K562 (cell line): Measurements from ENCODE around the gene NPHP1. TPM values are rescaled to one million over a fixed set of nuclear protein-coding genes. Genes with fewer than 3 reads are reported as not detected.

Experiments
- DEAF1 ChIP-seq: fragments of 450-650 bp; formaldehyde crosslinking; IDR thresholded peaks from 2 replicates; pipeline ENCODE4 v1.4.0; 2020; ENCODE audit warnings: mild to moderate bottlenecking, moderate library complexity
- HINFP ChIP-seq: fragments of 450-650 bp; conservative IDR thresholded peaks from 2 replicates; pipeline ENCODE4 v1.6.1; 2016; ENCODE audit warnings: missing genetic modification characterization, low read depth, mild to moderate bottlenecking, control low read depth, missing compliant biosample characterization
- NONO ChIP-seq, 2 experiments: fragments of 200-400 bp in 1 of 2; fragments of 450-650 bp in 1 of 2; formaldehyde crosslinking in 1 of 2; IDR thresholded peaks; 2 replicates each; pipeline ENCODE4 v1.6.1; 2017; ENCODE audit warnings: low read depth in 2 of 2, mild to moderate bottlenecking in 2 of 2, moderate library complexity in 2 of 2, low read length in 1 of 2
- SRSF9 ChIP-seq: fragments of 200-400 bp; formaldehyde crosslinking; IDR thresholded peaks from 2 replicates; pipeline ENCODE4 v1.6.1; 2017; ENCODE audit warnings: low read depth, low read length, borderline replicate concordance
- TAL1 ChIP-seq: fragments of 450-650 bp; IDR thresholded peaks from 2 replicates; pipeline ENCODE4 v1.6.1; 2016; ENCODE audit warnings: mild to moderate bottlenecking
- YY1 ChIP-seq, 3 experiments: IDR thresholded peaks; 2 replicates each; pipeline ENCODE4 v1.6.1; 2011; ENCODE audit warnings: low read length in 2 of 3, mild to moderate bottlenecking in 2 of 3, moderate library complexity in 2 of 3, borderline replicate concordance in 1 of 3, control low read depth in 1 of 3, low read depth in 1 of 3; ENCODE audit not compliant: insufficient read depth in 3 of 3, insufficient replicate concordance in 2 of 3, control insufficient read depth in 1 of 3, insufficient read length in 1 of 3; ENCODE audit errors: extremely low read depth in 1 of 3
- ZFP1 ChIP-seq: fragments of 450-650 bp; formaldehyde crosslinking; IDR thresholded peaks from 2 replicates; pipeline ENCODE4 v1.4.0; 2020; ENCODE audit warnings: mild to moderate bottlenecking, mixed read lengths
- ZKSCAN8 ChIP-seq: fragments of 200-800 bp; sonication (Bioruptor generic); IDR thresholded peaks from 2 replicates; pipeline ENCODE4 v1.6.1; 2016; ENCODE audit warnings: missing genetic modification characterization, missing compliant biosample characterization
- ZNF282 ChIP-seq: sonication (generic); formaldehyde crosslinking; IDR thresholded peaks from 2 replicates; pipeline ENCODE4 v1.8.1; 2023; ENCODE audit warnings: missing genetic modification reagents
- ZNF592 ChIP-seq: fragments of 450-650 bp; IDR thresholded peaks from 2 replicates; pipeline ENCODE4 v1.6.1; 2017; ENCODE audit warnings: antibody characterized with exemption, mild to moderate bottlenecking
- ZNF695 ChIP-seq: fragments of 450-650 bp; formaldehyde crosslinking; IDR thresholded peaks from 2 replicates; pipeline ENCODE4 v1.4.0; 2020; ENCODE audit warnings: mild to moderate bottlenecking, moderate library complexity
- polyA plus RNA-seq, 8 experiments: library from polyadenylated mRNA; depleted of rRNA in 4 of 8; stranded (reverse) in 5 of 8; unstranded in 3 of 8; fragments of >200 nt; fragmentation: Nextera tagmentation in 2 of 8; fragmentation: Illumina TruSeq in 1 of 8; extraction: Ambion mirVana in 2 of 8; extraction: Trizol in 1 of 8; gene quantifications; 2 replicates each; pipeline versions ENCODE4 v1.2.1 to v1.2.3, GENCODE V29; 2011 to 2014; ENCODE audit warnings: inconsistent platforms in 1 of 8, missing spikeins in 1 of 8
- total RNA-seq, 7 experiments: library from RNA; depleted of rRNA in 6 of 7; stranded (reverse); fragments of >200 nt in 6 of 7; fragmentation: Illumina TruSeq in 2 of 7; extraction: Trizol in 2 of 7; gene quantifications; 2 replicates each; pipeline versions ENCODE4 v1.2.1 to v1.2.3, GENCODE V29; 2011 to 2021; ENCODE audit warnings: low replicate concordance in 1 of 7
- TF ChIP-seq, protein P1 (sequence below): IDR thresholded peaks from 3 replicates; pipeline ENCODE4 v1.6.1; 2011; ENCODE audit warnings: borderline replicate concordance, mild to moderate bottlenecking, moderate library complexity; ENCODE audit not compliant: insufficient read length; ENCODE audit errors: extremely low read depth

NPHP1 gene
- total and polyA plus RNA-seq, 9 of the 15 experiments (the other 6 are each of a cell fraction or from before 2014, with no cell fraction given): 0.11 to 0.32 (median 0.20) TPM; not detected in 5

- no peak for TF ChIP-seq TAL1
- no peak for TF ChIP-seq HINFP (tag)
- TF ChIP-seq ZKSCAN8 (CRISPR knock-in tag): no peak
- peak; percentile 74 to 97 (median 90) for TF ChIP-seq YY1 (IDR thresholded peaks at IDR 0.05; ENCODE audit: borderline replicate concordance in 1 of 3, control insufficient read depth in 1 of 3, extremely low read depth in 1 of 3, insufficient read depth in 3 of 3, insufficient read length in 1 of 3, insufficient replicate concordance in 2 of 3, low read depth in 1 of 3, low read length in 2 of 3)
- TF ChIP-seq NONO (IDR thresholded peaks at IDR 0.05; ENCODE audit: low read depth in 2 of 2, low read length in 1 of 2): no peak
- TF ChIP-seq ZFP1 (CRISPR knock-in tag): no peak
- no peak for TF ChIP-seq DEAF1
- TF ChIP-seq SRSF9: no peak
- no peak for TF ChIP-seq ZNF695
- no peak for TF ChIP-seq ZNF282 (CRISPR knock-in tag)
- TF ChIP-seq, protein P1, sequence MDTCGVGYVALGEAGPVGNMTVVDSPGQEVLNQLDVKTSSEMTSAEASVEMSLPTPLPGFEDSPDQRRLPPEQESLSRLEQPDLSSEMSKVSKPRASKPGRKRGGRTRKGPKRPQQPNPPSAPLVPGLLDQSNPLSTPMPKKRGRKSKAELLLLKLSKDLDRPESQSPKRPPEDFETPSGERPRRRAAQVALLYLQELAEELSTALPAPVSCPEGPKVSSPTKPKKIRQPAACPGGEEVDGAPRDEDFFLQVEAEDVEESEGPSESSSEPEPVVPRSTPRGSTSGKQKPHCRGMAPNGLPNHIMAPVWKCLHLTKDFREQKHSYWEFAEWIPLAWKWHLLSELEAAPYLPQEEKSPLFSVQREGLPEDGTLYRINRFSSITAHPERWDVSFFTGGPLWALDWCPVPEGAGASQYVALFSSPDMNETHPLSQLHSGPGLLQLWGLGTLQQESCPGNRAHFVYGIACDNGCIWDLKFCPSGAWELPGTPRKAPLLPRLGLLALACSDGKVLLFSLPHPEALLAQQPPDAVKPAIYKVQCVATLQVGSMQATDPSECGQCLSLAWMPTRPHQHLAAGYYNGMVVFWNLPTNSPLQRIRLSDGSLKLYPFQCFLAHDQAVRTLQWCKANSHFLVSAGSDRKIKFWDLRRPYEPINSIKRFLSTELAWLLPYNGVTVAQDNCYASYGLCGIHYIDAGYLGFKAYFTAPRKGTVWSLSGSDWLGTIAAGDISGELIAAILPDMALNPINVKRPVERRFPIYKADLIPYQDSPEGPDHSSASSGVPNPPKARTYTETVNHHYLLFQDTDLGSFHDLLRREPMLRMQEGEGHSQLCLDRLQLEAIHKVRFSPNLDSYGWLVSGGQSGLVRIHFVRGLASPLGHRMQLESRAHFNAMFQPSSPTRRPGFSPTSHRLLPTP: no peak
- TF ChIP-seq ZNF592: 0 out of 2 replicates have a peak, but pooled peaks have one; percentile 36
Observed at GRCh38 chr2:110211938-110212858, 7.4 kb upstream of the NPHP1 start, which contains the start of gene MTLN (continued).
